NCI-H2196 (cell line): Measurements from ENCODE around the gene DHX9.

Experiments
- DNase-seq: peaks from one replicate; lab custom pipeline; 2025; ENCODE audit not compliant: unreplicated experiment; lab: John Stamatoyannopoulos, UW

The DHX9 gene

GRCh38 chr1:182835806-182836205, 3.3 kb upstream of the DHX9 start:
- DNase-seq: no peak

- DNase-seq: no peak
Measured at GRCh38 chr1:182841368-182841988, 2.3 kb downstream of the DHX9 start.

GRCh38 chr1:182842265-182842664, 3.1 kb downstream of the DHX9 start:
- DNase-seq: no peak

- DNase-seq: no peak
Measured at GRCh38 chr1:182845379-182845778, 6.2 kb downstream of the DHX9 start.

GRCh38 chr1:182845894-182846293, 6.7 kb downstream of the DHX9 start:
- DNase-seq: no peak

GRCh38 chr1:182847105-182847504, 8.0 kb downstream of the DHX9 start:
- DNase-seq: no peak

- DNase-seq: no peak
Measured at GRCh38 chr1:182848736-182849135, 9.6 kb downstream of the DHX9 start.

- no peak for DNase-seq
Measured at GRCh38 chr1:182850319-182850718, 11.2 kb downstream of the DHX9 start.

GRCh38 chr1:182851825-182852224, 12.7 kb downstream of the DHX9 start:
- DNase-seq: no peak

GRCh38 chr1:182855911-182856310, 16.8 kb downstream of the DHX9 start:
- no peak for DNase-seq

GRCh38 chr1:182857212-182857611, 18.1 kb downstream of the DHX9 start:
- no peak for DNase-seq

GRCh38 chr1:182860658-182861057, 21.5 kb downstream of the DHX9 start:
- no peak for DNase-seq

GRCh38 chr1:182861994-182862393, 22.8 kb downstream of the DHX9 start:
- no peak for DNase-seq

GRCh38 chr1:182862827-182863226, 23.7 kb downstream of the DHX9 start:
- DNase-seq: no peak

GRCh38 chr1:182863940-182864339, 24.8 kb downstream of the DHX9 start:
- no peak for DNase-seq

- no peak for DNase-seq
Measured at GRCh38 chr1:182867861-182868260, 28.7 kb downstream of the DHX9 start.

GRCh38 chr1:182869241-182869666, 30.1 kb downstream of the DHX9 start:
- no peak for DNase-seq

GRCh38 chr1:182872881-182873280, 33.7 kb downstream of the DHX9 start:
- DNase-seq: no peak

GRCh38 chr1:182875889-182876288, 36.7 kb downstream of the DHX9 start:
- no peak for DNase-seq

- no peak for DNase-seq
Measured at GRCh38 chr1:182877331-182877730, 38.2 kb downstream of the DHX9 start.

GRCh38 chr1:182877842-182878241, 38.7 kb downstream of the DHX9 start:
- no peak for DNase-seq

GRCh38 chr1:182884872-182885271, 45.7 kb downstream of the DHX9 start:
- DNase-seq: no peak

GRCh38 chr1:182885591-182885990, 46.4 kb downstream of the DHX9 start:
- no peak for DNase-seq
